Amniotic stem cell (primary cell): Measurements from ENCODE around the gene TMEM150B.

ENCODE experiments used
- DNase-seq: peaks from one replicate; lab custom pipeline; 2025; lab: John Stamatoyannopoulos, UW

TMEM150B gene

DNA sequence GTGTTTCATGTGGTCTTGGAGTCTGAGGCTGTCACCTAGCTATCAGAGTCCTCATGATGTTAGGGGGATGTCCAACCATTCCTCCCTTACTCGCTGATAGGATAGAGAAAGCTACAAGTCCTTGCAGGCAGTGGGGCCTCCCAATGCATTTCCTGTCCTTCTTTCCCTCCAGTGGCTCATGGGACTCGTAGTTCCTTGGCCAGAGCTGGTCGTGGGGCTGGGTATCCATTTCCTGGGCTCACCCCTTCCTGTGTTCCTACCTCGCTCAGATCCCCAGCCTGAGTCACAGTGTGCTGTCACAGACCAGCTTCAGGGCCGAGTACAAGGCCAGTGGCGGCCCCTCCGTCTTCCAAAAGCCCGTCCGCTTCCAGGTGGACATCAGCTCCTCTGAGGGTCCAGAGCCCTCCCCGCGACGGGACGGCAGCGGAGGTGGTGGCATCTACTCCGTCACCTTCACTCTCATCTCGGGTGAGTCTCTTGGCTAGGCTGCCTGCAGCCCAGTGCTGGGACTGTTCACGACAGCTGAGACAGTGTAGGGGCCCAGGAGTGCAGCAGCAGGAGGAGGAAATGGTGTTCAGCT, 19.1 kb downstream of the TMEM150B start:
- DNase-seq: no peak

DNA sequence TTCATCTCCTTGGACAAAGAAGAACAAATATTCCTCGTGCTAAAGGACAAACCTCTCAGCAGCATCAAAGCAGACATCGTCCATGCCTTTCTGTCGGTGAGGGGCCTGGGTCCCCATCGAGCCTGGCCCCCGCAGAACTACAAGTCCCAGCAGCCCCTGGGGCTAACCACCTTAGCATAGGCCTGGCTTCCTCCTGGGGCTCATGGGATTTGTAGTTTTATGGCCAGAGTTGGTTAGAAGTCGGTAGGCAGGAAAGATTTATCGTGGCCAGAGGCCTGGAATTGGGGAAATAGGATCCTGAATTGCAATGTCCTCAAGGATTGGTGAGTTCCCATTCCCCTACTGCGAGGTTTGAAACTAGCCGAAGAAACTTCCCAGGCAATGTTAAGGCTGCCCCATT, 19.6 kb downstream of the TMEM150B start:
- DNase-seq: no peak

DNA sequence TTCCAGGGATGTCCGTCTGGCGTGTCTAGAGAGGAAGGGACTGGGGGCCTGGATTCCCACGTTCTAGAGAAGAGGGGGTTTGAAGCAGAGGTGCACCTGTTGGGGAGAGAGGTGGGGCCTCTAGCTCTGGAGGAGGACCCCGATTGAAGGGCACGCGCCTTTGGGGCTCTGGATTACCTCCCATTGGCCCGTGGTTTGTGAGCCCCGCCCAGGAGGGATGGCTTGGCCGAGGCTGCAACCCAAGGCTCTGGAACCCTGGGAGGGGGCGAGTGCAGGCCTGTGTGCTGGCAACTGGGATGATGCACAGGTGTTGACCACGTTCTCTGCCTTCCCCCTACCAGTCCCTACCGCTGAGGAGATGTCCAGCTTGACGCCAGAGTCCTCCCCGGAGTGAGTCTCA, 20.2 kb downstream of the TMEM150B start:
- DNase-seq: no peak

DNA sequence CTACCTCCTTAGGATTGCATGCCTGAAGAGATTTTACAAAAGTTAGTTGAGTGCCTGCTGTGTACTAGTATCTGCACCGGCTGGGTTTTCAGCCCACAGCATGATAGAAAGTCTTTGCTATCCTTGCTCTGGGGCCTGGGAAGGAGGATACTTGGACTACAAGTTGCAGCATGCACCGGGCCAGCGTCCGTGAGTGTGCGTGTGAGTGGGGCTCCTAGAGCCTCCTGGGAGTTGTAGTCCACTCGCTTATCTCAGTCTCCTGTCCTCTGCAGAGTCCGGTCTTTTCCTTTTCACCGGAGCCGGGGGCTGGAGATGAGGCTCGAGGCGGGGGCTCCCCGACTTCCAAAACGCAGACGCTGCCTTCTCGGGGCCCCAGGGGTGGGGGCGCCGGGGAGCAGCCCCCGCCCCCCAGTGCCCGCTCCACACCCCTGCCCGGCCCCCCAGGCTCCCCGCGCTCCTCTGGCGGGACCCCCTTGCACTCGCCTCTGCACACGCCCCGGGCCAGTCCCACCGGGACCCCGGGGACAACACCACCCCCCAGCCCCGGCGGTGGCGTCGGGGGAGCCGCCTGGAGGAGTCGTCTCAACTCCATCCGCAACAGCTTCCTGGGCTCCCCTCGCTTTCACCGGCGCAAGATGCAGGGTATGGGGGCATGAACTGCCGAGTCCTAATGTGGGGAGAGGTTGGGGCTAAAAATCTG, 20.7 kb downstream of the TMEM150B start:
- no peak for DNase-seq

DNA sequence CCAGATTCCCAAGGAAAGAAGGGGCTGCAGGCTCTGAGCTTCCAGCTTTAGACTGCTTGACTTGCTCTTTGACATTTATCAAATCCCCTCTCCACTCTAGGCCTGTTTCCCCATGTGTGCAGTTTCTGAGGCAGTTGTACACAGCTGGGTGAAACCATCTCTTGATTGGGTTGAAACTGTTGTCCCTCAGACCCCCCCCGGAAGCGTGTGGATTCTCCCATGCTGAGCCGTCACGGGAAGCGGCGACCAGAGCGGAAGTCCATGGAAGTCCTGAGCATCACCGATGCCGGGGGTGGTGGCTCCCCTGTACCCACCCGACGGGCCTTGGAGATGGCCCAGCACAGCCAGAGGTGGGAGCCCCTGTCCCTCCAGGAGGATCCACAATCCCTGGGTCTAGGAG, 21.7 kb downstream of the TMEM150B start:
- no peak for DNase-seq

DNA sequence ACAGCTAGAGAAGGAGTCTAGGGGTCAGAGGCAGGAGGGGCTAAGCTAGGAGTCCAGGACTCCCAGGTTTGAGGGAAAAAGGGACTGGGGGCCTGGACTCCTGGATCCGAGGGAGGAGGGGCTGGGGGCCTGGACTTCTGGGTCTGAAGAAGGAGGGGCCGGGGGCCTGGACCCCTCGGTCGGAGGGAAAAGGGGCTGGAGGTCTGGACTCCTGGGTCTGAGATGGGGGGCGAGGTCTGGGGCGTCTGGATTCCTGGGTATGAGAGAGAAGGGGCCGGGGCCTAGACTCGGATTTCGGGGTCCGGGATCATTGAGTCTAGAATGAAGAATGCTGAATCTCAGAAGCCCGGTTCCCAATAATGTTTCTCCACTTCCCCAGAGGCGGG, 22.8 kb downstream of the TMEM150B start:
- DNase-seq: no peak

DNA sequence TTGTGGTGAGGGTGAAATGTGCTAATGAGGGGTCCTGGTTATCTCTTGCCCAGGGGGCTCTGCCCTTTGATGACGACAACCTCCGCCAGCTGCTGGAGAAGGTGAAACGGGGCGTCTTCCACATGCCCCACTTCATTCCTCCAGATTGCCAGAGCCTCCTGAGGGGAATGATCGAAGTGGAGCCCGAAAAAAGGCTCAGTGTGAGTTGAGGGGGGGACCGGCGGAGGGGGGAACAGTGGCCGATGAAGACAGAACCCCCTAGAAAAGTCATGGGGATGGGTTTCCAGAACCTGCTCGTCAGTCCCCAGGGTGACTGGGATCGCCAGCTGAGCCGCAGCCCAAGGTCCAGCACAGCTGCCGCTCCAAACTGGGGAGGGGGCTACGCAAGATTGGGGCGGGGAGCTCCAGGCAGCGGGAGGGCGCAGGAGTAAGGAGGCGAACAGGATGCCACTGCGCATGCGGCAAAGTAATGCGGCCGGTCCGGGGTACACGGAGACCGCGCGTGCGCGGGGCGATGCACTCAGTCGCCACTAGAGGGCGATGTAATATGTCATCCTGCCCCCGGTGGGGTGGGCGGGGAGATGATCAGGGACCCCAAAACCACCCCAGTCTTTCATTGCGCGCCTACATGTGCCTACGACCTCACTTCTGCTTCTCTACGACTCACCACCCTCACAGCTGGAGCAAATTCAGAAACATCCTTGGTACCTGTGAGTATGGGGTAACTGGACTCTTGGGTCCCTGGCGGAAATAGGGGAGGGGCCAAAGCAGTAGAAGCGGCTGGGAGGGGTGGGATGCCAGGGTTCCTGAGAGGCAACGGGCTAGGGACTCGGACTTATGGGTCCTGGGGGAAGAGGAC, 23.5 kb downstream of the TMEM150B start:
- DNase-seq: peak; percentile 24

DNA sequence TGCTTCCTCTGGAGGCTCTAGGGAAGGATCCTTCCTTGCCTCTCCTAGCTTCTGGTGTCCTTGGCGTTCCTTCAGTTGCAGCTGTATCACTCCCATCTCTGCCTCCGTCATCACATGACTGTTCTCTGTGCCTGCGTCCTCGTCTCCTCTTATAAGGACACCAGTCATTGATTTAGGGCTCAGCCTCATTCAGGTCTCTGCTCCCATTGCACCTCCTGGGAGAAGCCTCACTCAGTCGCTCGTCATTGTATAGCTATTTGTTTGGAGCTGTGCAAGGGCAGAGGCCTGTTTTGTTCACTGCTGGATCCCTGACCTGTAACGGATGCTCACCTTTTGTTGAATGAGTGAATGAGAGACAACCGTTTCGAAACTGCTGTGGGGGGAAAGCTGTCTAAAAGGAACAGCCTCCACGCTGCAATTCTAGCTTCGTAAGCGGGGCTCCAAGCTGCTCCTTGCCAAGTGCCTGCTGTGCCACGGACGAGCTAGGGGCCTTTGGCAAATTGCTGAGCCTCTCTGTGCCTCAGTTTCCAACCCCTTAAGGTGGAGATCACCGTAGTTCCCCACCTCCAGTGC, 24.2 kb downstream of the TMEM150B start:
- DNase-seq: no peak

DNA sequence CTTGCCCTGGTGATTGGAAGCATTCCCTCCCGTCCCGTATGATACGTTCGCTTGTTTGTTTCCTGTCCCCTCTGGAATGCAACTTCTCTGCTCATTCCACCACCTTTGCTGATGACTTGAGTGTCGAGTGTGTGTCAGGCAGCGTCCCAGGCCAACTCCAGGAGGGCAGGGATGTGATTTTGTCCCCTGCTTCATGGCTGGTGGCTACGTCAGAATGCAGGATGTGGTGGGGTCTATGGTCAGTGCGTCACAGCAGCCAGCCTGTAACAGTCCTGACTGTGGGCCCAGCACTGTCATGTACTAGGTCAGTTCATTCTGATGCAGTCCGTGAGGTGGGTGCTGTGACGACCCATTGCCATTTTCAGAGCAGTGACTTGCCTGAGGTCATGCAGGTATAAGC, 25.1 kb downstream of the TMEM150B start:
- DNase-seq: no peak

DNA sequence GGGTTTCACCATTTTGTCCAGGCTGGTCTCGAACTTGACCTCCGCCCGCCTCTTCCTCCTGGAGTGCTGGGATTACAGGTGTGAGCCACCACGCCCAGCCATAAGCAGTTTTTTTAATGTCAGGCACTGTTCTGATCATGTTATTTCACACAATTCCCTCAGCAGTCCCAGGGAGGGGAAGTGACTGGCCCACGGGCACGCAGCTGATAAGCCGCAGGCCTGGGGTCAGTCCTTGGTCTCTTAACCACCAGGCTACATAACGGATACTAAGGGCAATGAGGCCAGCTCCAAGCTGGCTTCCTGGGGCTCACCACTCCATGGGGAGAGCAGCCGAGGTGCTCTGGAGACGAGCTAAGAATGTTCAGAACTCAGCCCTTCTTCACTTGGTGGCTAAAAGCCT, 27.9 kb downstream of the TMEM150B start:
- no peak for DNase-seq

DNA sequence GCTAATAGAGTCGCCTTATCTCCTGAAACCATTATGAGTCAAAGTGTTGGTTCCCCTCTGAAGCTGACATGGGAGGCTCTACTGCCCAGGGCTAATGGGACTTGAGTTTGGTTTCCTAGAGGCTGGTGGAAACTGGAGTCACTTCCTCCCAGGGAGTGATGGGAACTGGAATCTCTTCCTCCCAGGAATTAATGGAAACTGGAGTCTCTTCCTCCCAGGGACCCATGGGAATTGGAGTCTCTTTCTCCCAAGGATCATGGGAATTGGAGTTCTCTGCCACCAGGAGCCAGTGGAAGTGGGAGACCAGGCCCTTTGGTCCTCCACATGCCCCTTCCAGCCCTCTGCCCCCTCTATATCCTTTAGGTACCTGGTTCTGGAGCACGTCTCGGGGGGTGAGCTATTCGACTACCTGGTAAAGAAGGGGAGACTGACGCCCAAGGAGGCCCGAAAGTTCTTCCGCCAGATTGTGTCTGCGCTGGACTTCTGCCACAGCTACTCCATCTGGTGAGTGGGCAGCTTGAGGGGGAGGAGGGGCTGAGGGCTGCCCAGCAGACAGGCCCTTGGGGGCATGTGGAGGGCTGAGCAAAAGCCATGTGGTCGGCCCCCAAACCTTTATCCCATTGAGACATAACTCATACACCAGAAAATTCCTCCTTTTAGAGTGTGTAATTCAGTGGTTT, 35.9 kb downstream of the TMEM150B start:
- no peak for DNase-seq

DNA sequence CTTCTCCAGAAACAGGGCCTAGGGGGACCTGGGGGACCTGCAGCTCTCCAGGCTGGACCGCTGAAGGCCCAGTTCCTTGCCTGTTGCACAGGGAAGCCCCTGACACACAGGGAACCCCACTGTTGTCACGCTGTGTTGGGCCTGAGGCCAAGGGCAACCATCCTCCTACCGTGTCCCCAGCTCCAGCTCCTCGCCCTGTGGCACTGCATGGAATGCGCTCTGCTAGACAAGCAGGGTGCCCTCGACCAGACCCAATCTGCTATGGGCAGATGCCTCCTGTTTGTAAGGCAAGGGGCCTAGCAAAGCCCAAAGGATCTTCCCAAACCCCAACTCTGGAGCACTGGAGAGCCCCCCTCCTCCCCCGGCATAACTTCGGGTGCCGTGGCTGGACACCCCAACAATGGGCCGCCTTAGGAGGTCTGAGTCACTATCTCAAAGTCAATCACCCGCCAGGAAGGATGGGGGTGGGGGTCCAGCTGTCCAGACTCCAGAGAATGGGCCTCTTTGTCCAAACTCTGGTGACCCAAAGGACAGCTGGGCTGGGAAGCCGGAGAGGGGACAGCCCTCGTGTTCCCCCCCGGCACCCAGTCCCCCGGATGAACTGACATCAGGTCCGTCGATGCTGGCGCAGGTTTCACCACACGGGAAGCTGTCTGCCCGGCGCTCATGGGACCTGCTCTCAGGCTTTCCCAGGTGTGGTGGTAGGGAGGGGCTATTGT, 37.6 kb downstream of the TMEM150B start:
- no peak for DNase-seq

DNA sequence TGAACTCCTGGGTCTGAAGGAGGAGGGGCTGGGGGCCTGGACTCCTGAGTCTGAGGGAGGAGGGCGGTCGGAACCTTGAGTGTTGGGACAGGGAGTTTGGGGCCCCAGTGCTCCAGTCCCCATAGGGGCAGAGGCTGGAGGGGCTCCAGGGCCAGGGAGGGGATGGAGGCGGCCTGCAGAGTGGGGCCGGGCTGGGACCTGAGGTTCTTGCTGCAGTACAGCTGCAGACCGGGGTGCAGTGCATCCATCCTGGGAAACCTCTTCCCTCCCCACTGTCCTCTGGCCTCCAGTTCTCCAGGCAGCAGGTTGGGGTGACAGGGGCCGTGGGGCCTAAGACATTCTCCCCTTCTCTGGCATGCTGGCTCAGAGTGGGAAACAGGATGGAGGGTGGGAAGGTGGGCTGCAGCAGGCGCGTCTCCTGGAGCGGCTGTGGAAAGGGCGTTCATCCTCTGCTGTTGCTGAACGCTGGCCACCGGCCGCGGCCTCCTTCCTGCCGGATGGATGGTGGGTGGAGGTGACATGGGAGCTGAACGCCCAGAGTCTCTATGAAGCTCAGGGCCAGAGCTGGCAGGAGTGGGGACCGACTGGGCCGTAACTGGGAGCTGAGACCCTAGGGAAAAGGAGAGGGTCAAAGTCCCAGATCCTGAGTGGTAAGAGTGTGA, 39.8 kb downstream of the TMEM150B start:
- DNase-seq: no peak

DNA sequence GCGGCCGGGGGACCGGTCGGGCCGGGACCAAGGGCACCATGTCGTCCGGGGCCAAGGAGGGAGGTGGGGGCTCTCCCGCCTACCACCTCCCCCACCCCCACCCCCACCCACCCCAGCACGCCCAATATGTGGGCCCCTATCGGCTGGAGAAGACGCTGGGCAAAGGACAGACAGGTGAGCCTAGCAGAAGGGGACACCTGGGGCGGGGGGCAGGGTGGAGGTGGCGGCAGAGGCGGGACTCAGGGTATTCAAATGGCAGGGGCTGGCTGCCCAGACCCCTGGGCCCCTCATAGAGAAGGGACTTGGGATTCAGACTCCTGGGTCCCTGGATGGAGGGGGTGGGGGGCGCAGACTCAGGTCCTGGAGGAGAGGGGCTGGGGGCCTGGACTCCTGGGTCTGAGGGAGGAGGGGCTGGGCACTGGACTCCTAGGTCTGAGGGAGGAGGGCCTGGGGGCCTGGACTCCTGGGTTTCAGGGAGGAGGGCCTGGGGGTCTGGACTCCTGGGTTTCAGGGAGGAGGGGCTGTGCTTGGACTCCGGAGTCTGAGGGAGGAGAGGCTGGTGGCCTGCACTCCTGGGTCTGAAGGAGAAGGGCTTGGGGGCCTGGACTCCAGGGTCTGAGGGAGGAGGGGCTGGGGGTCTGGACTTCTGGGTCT, 40.6 kb downstream of the TMEM150B start:
- DNase-seq: no peak

DNA sequence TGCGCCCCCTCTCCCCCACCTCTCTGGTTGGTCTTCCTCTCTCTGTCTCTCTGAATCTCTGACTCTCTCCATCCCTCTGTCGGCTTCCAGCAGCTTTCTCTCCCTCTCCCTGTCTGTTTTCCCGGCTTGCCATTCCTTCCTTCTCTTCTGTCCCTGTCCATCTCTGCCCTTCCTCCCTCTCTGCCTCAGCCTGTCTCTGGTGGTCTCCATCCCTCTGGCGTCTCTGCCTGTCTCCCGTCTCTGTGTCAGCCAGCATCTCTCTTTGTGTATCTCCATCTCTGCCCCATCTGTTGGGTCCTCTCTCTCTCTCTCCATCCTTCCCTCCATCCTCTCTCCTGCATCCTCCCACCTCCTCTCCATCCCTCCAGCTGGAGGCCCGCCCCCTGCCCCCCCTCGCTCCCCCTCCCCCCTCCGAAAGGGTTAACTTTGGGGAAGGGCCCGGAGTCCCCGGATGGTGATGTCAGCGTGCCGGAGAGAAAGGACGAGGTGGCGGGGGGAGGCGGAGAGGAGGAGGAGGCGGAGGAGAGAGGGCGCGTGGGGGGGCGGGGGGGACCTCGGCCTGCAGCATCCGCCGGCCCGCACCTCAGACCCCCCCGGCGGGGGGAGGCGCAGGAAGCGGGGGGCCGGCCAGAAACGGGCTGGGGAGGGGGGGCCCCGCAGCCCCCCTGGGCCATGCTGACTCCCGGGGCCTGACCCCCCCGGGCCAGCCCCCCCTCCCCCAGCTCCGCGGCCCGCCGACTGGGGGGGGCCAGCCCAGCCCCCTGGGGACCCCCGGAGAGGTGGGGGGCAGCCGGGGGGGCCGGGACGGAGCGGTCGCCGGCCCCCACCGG, 41.4 kb downstream of the TMEM150B start, which contains the start of gene BRSK1:
Gene BRSK1 (plus strand): TSS at position 450 of the 830 bp plus-strand sequence. CDS start 446 bp downstream, outside the sequence.
- peak; percentile 65 for DNase-seq

DNA sequence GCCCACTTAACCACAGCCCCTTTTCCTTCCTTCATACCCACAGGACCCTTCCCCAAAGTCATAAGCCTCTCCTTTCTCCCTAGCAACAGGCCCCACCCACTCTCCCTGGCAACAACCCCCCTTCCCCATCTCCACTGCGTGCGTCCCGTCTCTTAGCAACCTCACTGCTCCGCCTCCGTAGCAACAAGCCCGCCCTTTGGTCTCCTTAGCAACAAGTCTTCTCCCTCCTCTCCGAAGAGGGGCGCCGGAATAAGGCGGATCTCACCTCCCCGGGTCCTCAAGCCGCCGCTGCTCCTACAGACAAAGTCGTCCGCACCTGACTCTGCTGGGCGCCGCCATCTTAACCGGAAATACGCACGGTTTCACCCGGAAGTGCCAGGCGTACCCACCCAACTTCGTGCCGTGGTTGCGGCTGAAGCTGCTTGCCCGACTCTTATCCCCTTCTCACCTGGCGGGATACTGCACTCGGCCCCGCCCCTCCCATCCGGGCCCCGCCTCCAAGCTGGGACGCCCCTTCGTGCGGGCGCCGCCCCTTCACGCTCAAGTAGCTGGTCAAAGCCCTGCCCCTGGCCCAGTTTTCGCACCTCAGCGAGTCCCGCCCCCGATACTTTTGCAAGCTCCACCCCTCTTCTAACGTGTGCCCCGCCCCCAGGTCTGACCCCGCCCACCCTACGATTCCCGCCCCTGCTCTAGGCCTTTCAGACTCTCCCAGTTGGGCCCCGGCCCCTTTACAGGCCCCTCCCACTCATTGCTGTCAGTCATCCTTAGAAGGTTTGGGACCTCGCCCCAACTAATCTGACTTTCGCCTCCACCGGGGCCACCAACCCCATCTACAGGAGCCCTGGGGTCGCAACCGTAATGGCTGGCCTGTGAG, 45.1 kb downstream of the TMEM150B start, which contains the start of gene HSPBP1:
Gene HSPBP1 (minus strand): TSS at position 341 of the 874 bp plus-strand sequence. CDS start 502 bp downstream, outside the sequence.
- peak; percentile 76 for DNase-seq

DNA sequence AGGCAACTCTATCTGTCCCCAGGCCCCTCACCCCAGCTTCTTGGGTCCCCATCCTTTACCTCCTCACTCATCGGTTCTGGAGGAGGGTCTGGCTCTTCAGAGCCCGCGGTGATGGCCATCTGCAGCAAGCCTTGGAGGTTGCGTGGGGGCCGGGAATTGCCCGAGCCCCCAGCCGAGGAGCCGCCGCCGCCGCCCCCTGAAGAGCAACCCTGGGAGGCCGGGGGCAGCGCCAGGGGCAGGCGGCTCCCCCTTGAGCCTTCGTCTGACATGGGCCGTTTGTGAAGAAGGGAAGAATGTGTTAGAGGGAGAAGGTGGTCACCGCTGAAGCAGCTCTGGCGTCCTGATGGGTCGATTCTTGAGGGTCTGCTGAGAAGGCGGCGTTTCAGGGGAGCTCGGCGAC, 45.8 kb downstream of the TMEM150B start:
- no peak for DNase-seq
